H9 (cell line): Measurements from ENCODE around the gene TEX53. TPM values are rescaled to one million over a fixed set of nuclear protein-coding genes. Genes with fewer than 3 reads are reported as not detected.

ENCODE experiments used
- DNase-seq: peaks from one replicate; pipeline ENCODE4 v3.0.0-alpha.2; 2017
- H2AFZ ChIP-seq: one replicate; pipeline ENCODE4 v1.6.1; 2013; ENCODE audit warnings: mild to moderate bottlenecking, low read length, control low read depth, moderate library complexity
- H2AK5ac ChIP-seq: 2 replicates; pipeline ENCODE4 v1.6.1; 2013; ENCODE audit warnings: low read length, control low read depth, mixed read lengths; ENCODE audit not compliant: insufficient read length
- H2BK120ac ChIP-seq: one replicate; pipeline ENCODE4 v1.6.1; 2013; ENCODE audit warnings: low read depth, mild to moderate bottlenecking, low read length, control low read depth, inconsistent platforms; ENCODE audit not compliant: poor library complexity, severe bottlenecking
- H2BK12ac ChIP-seq: 2 replicates; pipeline ENCODE4 v1.6.1; 2013; ENCODE audit warnings: low read length, control low read depth, mixed read lengths, low read depth; ENCODE audit not compliant: insufficient read length
- H2BK15ac ChIP-seq: 2 replicates; pipeline ENCODE4 v1.6.1; 2013; ENCODE audit warnings: low read depth, low read length, control low read depth
- H2BK20ac ChIP-seq: one replicate; pipeline ENCODE4 v1.6.1; 2013; ENCODE audit warnings: low read depth, mild to moderate bottlenecking, low read length, control low read depth, inconsistent platforms; ENCODE audit not compliant: poor library complexity, severe bottlenecking
- H2BK5ac ChIP-seq: 2 replicates; pipeline ENCODE4 v1.6.1; 2013; ENCODE audit warnings: low read length, control low read depth, mixed read lengths; ENCODE audit not compliant: insufficient read length
- H3K14ac ChIP-seq: 2 replicates; pipeline ENCODE4 v1.6.1; 2013; ENCODE audit warnings: low read length, control low read depth; ENCODE audit not compliant: insufficient read depth
- H3K18ac ChIP-seq: 2 replicates; pipeline ENCODE4 v1.6.1; 2013; ENCODE audit warnings: low read depth, mild to moderate bottlenecking, mixed read lengths, low read length, control low read depth; ENCODE audit not compliant: insufficient read length
- H3K23ac ChIP-seq: 2 replicates; pipeline ENCODE4 v1.6.1; 2013; ENCODE audit warnings: low read length, control low read depth, mixed read lengths, low read depth; ENCODE audit not compliant: insufficient read length
- H3K23me2 ChIP-seq: 2 replicates; pipeline ENCODE4 v1.6.1; 2013; ENCODE audit warnings: low read depth, mild to moderate bottlenecking, mixed read lengths, low read length, control low read depth; ENCODE audit not compliant: insufficient read length, poor library complexity, severe bottlenecking
- H3K27ac ChIP-seq: 2 replicates; pipeline ENCODE4 v1.5.1; 2013; ENCODE audit warnings: low read length, control low read depth, mixed read lengths, low read depth; ENCODE audit not compliant: insufficient read length
- H3K27me3 ChIP-seq: 2 replicates; pipeline ENCODE4 v1.6.1; 2013; ENCODE audit warnings: low read length, control low read depth, inconsistent platforms; ENCODE audit not compliant: insufficient read depth
- H3K4ac ChIP-seq: 2 replicates; pipeline ENCODE4 v1.6.1; 2013; ENCODE audit warnings: low read depth, mild to moderate bottlenecking, control low read depth, inconsistent platforms, low read length, moderate library complexity
- H3K4me1 ChIP-seq: 2 replicates; pipeline ENCODE4 v1.6.1; 2013; ENCODE audit warnings: low read length, control low read depth, inconsistent platforms; ENCODE audit not compliant: insufficient read depth
- H3K4me2 ChIP-seq: 2 replicates; pipeline ENCODE4 v1.6.1; 2013; ENCODE audit warnings: low read length, control low read depth, mixed read lengths; ENCODE audit not compliant: insufficient read length, insufficient read depth
- H3K56ac ChIP-seq: 2 replicates; pipeline ENCODE4 v1.6.1; 2013; ENCODE audit warnings: low read depth, mild to moderate bottlenecking, mixed read lengths, low read length, control low read depth; ENCODE audit not compliant: insufficient read length
- H3K79me1 ChIP-seq: 2 replicates; pipeline ENCODE4 v1.6.1; 2013; ENCODE audit warnings: low read depth, mild to moderate bottlenecking, moderate library complexity, low read length, control low read depth, inconsistent platforms; ENCODE audit not compliant: insufficient read depth, poor library complexity, severe bottlenecking
- H3K79me2 ChIP-seq: 2 replicates; pipeline ENCODE4 v1.6.1; 2013; ENCODE audit warnings: low read length, control low read depth, inconsistent platforms; ENCODE audit not compliant: insufficient read depth
- H3K9ac ChIP-seq: 2 replicates; pipeline ENCODE4 v1.6.1; 2013; ENCODE audit warnings: low read length, control low read depth, mixed read lengths; ENCODE audit not compliant: insufficient read length; ENCODE audit errors: extremely low read depth
- H3K9me3 ChIP-seq: one replicate; pipeline ENCODE4 v1.6.1; 2013; ENCODE audit warnings: low read depth, low read length, inconsistent platforms; ENCODE audit not compliant: control insufficient read depth
- H3T11ph ChIP-seq: one replicate; pipeline ENCODE4 v1.6.1; 2013; ENCODE audit warnings: mild to moderate bottlenecking, low read length, control low read depth, inconsistent platforms
- H4K20me1 ChIP-seq: one replicate; pipeline ENCODE4 v1.6.1; 2013; ENCODE audit not compliant: control insufficient read depth, insufficient read length, insufficient read depth
- H4K5ac ChIP-seq: 2 replicates; pipeline ENCODE4 v1.6.1; 2013; ENCODE audit warnings: low read depth, mild to moderate bottlenecking, mixed read lengths, low read length, control low read depth; ENCODE audit not compliant: insufficient read length
- H4K8ac ChIP-seq: replicated peaks from 2 replicates; pipeline ENCODE4 v1.6.1; 2013; ENCODE audit warnings: low read length, control low read depth, mixed read lengths, low read depth; ENCODE audit not compliant: insufficient read length
- H4K91ac ChIP-seq: 2 replicates; pipeline ENCODE4 v1.6.1; 2013; ENCODE audit warnings: low read depth, mild to moderate bottlenecking, moderate library complexity, mixed read lengths, low read length, control low read depth; ENCODE audit not compliant: insufficient read length
- H3K27ac Mint-ChIP-seq, 3 experiments: 2 replicates in 2 of 3; 3 replicates in 1 of 3; pipeline ENCODE4 v1.8.0; 2020 to 2021; ENCODE audit warnings: mixed read lengths in 3 of 3, mild to moderate bottlenecking in 1 of 3, moderate library complexity in 1 of 3
- H3K27me3 Mint-ChIP-seq: 2 replicates; pipeline ENCODE4 v1.8.0; 2021; ENCODE audit warnings: low read depth, mild to moderate bottlenecking, moderate library complexity, mixed read lengths
- H3K36me3 Mint-ChIP-seq, 3 experiments: 2 replicates in 2 of 3; 3 replicates in 1 of 3; pipeline ENCODE4 v1.8.0; 2020 to 2021; ENCODE audit warnings: low read depth in 3 of 3, mixed read lengths in 3 of 3; ENCODE audit not compliant: insufficient read depth in 1 of 3
- H3K4me1 Mint-ChIP-seq, 2 experiments: 2 replicates each; pipeline ENCODE4 v1.8.0; 2020; ENCODE audit warnings: mixed read lengths in 2 of 2
- H3K4me3 Mint-ChIP-seq, 2 experiments: 2 replicates in 1 of 2; 3 replicates in 1 of 2; pipeline ENCODE4 v1.8.0; 2020 to 2021; ENCODE audit warnings: mild to moderate bottlenecking in 2 of 2, mixed read lengths in 2 of 2, moderate library complexity in 1 of 2
- H3K9me3 Mint-ChIP-seq, 2 experiments: 2 replicates in 1 of 2; 3 replicates in 1 of 2; pipeline ENCODE4 v1.8.0; 2020; ENCODE audit warnings: mild to moderate bottlenecking in 2 of 2, mixed read lengths in 2 of 2, moderate library complexity in 1 of 2
- CTCF ChIP-seq: fragments of 200-600 bp; sonication (generic); conservative IDR thresholded peaks from 3 replicates; pipeline ENCODE4 v1.8.0; 2021; ENCODE audit warnings: antibody characterized with exemption, mild to moderate bottlenecking
- WGBS: extraction: QIAGEN DNeasy Blood & Tissue Kit; methylation state at CpG from one replicate; pipeline ENCODE4 v1.1.7; 2013; ENCODE audit warnings: missing lambda C conversion rate, low lambda C conversion rate, mixed read lengths; ENCODE audit not compliant: insufficient read length; ENCODE audit errors: extremely low coverage; 5-methylcytosine and 5-hydroxymethylcytosine counted together
- total RNA-seq: library from RNA; stranded (reverse); gene quantifications from 2 replicates; pipeline ENCODE4 v1.2.1, GENCODE V29; 2021

Gene TEX53
- total RNA-seq, 1 experiment from 2014 or later = not detected

- Histone ChIP-seq H2BK20ac (no peak overlapping the region), H4K20me1 (no peaks in the 10 kb centered on the region), H3K14ac (no peak overlapping the region), H3K56ac (no peak overlapping the region), H3K79me1 (no peaks in the 10 kb centered on the region), H4K5ac (no peak overlapping the region), H2BK120ac (no peak overlapping the region), H3K9ac (no peak overlapping the region), H3K4me2 (no peak overlapping the region), H3T11ph (no peak overlapping the region), H4K8ac (no peak overlapping the region), H2AFZ (no peak overlapping the region), H4K91ac (no peak overlapping the region), H3K4me1 (no peaks in the 10 kb centered on the region), H2BK15ac (no peak overlapping the region), H3K27ac (no peak overlapping the region), H3K4ac (no peak overlapping the region), H3K27me3 (no peaks in the 10 kb centered on the region; the same call in 1 of the 2 replicates), H3K23ac (no peak overlapping the region), H3K79me2 (no peaks in the 10 kb centered on the region), H3K18ac (no peak overlapping the region), H3K23me2 (no peaks in the 10 kb centered on the region), H3K9me3 (no peaks in the 10 kb centered on the region), H2BK5ac (no peak overlapping the region), H2AK5ac (no peak overlapping the region), H2BK12ac (no peak overlapping the region)
- H3K9me3 Mint-ChIP-seq = no peaks in the 10 kb centered on the region
- TF ChIP-seq CTCF = no peak
- H3K27me3 Mint-ChIP-seq = peaks cover 73% of the 10 kb centered on the region
- peaks cover 11 to 16% of the 10 kb centered on the region in 2 experiments for H3K4me1 Mint-ChIP-seq
- no peak for DNase-seq
- WGBS = no CpG with 5 or more reads among the region's 2 CpGs
- no peak overlapping the region for H3K4me3 Mint-ChIP-seq
- H3K27ac Mint-ChIP-seq = no peak overlapping the region
- peaks cover 0 to under 1% (median 0%) of the 10 kb centered on the region in 3 experiments; a peak in 1 of 7 replicates for H3K36me3 Mint-ChIP-seq
Observed at GRCh38 chr9:114694146-114694545, 36.5 kb upstream of the TEX53 start.
